ENCODE measurements around the gene LRRC34.

Gene LRRC34

GRCh38 chr3:169760479-169760878, 52.2 kb downstream of the LRRC34 start:
- FAIRE-seq, result no peak

GRCh38 chr3:169759256-169759655, 53.4 kb downstream of the LRRC34 start:
- FAIRE-seq, result no peak

- FAIRE-seq, result no peak
Measured at GRCh38 chr3:169758359-169758994, 54.2 kb downstream of the LRRC34 start.

- no peak for FAIRE-seq
Measured at GRCh38 chr3:169755488-169755887, 57.2 kb downstream of the LRRC34 start.

GRCh38 chr3:169754711-169755110, 58.0 kb downstream of the LRRC34 start:
- no peak for FAIRE-seq

- FAIRE-seq, result no peak
Measured at GRCh38 chr3:169751875-169752274, 60.8 kb downstream of the LRRC34 start.

GRCh38 chr3:169750665-169751064, 62.0 kb downstream of the LRRC34 start:
- FAIRE-seq, result no peak

- FAIRE-seq, result no peak
Measured at GRCh38 chr3:169748670-169749069, 64.0 kb downstream of the LRRC34 start.

GRCh38 chr3:169746924-169747323, 65.8 kb downstream of the LRRC34 start:
- FAIRE-seq, result no peak

GRCh38 chr3:169744366-169745054, 68.2 kb downstream of the LRRC34 start:
- peak; percentile 91 for FAIRE-seq
